NOMO-1 treated with dmso at 0.1 percent for 144 hours (cell line): ENCODE measurements around the gene CSMD2.
A peak's percentile ranks its signal among the peaks of the same experiment; 100 is the strongest.

Experiments
- DNase-seq: peaks from one replicate; lab custom pipeline; 2025; ENCODE audit not compliant: unreplicated experiment; lab: John Stamatoyannopoulos, UW

Gene CSMD2

DNA sequence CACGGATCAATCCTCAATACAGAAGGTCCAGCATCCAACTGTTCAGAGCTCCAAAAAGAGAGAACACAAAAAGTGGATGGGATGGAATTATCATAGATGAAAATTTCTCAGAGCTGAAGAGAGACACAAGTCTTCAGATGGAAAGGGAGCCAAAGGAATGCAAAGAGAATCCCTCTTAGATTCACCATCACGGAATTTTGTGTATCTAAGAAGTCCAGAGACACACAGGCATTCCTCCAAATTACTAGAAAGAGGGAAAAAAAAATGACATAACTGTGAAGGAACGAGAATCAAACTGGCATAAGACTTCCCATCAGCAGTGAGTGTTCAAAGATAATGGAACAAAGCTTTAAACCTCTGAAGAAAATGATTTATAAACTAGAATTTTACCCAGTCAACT is 591.4 kb downstream of the CSMD2 start:
- DNase-seq: no peak

DNA sequence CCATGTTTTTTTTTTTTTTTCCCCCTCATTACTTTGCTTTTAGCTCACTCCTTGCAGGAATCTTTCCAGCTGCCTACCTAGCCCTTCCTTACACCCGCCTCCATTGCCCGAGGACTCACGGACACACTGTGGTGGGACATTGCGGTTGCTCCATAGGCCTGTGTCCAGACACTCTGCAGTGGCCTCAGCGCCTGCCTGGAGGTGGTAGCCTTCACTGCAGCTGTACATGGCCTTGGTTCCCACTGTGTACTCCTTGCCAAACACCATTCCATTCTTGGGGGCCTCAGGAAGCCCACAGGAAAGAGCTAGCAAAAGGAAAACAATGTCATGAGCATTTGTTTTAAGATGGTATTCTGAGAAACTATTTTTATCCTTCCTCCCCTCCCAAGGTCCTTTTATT is 592.6 kb downstream of the CSMD2 start:
- no peak for DNase-seq

- no peak for DNase-seq
These were observed 595.7 kb downstream of the CSMD2 start for GRCh38 chr1:33569331-33569730.

DNA sequence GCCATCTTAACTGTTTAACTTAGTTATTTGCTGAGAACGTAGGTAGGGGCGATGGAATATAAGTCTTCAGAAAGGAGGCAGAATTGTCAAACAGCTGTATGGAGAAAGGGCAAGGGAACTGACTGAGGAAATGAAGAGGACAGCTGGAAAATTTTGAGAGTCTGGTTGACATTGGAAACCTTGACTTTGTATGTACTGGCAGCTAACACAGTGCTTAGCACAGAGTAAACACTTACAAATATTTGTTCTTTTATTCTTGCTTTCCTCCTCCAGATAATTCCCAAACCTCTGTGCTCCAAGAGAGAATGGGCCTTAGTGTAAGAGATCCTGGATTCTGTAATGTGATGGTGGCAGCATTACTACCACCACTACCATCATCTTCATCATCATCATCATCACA is 601.3 kb downstream of the CSMD2 start:
- no peak for DNase-seq

DNA sequence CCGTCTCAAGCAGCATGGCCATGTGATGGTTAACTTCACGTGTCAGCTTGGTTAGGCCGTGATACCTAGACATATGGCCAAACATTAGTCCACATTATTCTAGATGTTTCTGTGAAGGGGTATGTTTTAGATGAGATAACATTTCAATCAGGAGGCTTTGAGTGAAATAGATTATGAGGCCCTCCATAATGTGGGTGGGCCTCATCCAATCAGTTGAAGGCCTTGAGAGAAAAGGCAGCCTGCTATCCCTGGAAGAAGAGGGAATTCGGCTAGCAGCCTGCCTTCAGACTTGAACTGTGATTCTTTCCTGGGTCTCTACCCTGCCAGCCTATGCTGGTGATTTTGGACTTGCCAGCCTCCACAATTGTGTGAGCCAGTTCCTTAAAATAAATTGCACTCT is 602.5 kb downstream of the CSMD2 start:
- no peak for DNase-seq

DNA sequence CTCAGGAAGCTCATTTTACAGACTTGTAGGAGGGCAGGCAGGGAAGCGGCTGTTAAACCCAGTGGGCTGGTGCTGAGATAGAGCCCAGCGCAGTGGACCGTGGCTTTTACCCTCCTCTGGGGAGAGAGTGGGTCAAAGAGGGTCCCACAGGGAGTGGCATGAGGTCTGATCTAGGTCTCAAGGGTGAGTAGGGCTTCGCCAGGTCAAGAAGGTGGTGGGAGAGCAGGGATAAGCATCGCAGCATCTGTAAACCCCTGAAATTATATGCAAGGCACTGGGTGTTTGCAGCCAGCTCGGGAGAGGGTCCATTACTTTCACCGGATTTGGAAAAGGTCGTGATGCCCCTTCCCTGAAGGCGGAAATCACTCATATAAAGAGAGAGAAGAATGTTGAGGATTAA is 603.5 kb downstream of the CSMD2 start:
- DNase-seq: no peak

DNA sequence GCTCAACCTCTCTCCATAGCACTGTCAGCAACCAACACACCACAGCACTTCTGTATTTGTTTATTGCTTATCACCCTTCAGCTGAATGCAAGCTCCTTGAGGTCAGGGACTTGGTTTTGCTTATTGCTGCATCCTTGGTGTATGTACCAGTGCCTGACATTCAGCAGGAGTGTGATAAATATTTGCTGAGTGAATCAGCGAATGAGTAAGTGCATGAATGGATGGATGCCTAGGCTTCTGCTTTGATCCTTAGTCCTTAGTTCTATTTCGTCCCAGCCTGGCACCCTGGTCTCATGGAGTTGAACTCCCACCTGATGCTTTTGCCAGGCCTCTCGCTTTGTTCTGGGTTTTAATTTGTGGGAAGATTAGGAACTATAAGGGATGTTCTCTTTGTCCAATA is 604.4 kb downstream of the CSMD2 start:
- DNase-seq: no peak

- DNase-seq: no peak
These were observed 616.3 kb downstream of the CSMD2 start for GRCh38 chr1:33548721-33549120.

- no peak for DNase-seq
These were observed 616.7 kb downstream of the CSMD2 start for GRCh38 chr1:33548319-33548718.

DNA sequence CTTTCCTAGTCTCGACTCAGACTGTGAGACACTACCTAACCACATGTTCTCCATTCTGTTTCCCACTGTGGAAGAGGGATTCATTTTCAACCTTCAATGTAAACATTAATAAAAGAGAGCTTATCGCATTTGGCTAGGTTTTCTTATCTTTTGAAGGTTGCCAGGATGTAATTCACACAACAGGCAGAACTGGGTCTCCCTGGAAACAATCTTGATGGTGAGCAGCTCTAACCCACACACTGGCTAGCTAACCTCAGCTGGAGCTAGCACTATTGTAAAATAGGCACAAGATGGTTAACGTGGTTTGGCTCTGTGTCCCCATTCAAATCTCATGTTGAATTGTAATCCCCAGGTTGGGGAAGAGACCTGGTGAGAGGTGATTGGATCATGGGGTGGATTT is 617.5 kb downstream of the CSMD2 start:
- no peak for DNase-seq

DNA sequence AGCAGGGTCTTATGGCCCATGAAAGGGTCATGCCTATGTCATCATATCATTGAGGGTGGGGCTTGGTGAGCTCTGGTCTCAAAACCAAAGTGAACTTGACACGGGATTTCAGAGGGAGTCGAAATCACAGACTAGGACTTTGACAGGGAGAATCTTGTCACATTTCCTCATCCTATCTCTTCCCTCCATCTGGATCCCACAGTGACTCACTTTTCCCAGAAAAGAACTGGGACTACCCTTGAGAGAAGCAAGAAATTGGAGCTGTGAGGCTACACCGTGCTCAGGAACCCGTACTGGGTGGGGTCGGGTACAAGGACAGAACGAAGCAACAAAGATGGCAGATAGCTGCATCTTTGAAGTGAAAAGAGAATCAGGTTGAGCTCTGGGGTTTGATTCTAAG is 623.1 kb downstream of the CSMD2 start:
- no peak for DNase-seq

DNA sequence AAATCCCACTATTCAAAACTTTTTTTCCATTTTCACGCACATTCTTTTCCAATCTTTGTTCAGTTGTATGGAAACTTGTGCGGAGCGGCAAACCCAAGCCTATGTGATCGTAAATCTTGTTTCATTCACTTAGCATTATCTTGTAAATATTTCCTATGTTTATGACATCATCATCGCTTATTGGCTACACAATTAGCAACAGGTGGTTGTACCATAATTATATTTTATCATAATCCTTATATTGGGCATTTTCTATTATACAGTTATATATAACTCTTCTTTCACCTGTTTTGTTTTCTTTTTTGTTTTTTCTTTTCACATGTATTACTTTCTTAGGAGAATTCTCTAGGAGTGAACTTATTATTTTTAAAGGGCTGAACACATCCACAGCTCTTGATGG is 627.1 kb downstream of the CSMD2 start:
- DNase-seq: no peak

- DNase-seq: no peak
These were observed 629.7 kb downstream of the CSMD2 start for GRCh38 chr1:33535334-33535733.

DNA sequence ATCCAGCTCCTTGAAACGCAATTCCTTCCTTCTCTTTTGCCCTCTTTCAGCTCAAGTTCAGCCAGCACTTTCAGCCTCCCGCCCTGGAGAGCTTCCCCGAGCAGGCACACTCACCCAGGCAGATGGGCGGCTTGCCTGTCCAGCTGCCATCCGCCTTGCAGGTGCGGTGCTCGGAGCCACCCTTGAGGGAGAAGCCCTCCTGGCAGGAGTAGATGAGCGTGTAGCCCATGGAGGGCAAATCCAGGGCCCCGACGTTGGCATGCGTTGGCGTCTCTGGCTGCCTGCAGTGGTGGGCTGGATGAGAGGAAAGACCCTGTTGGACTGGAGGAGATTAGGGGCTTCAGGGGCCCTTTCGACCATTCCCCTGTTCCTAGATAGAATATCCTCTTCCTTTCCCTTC is 632.1 kb downstream of the CSMD2 start:
- DNase-seq: no peak

DNA sequence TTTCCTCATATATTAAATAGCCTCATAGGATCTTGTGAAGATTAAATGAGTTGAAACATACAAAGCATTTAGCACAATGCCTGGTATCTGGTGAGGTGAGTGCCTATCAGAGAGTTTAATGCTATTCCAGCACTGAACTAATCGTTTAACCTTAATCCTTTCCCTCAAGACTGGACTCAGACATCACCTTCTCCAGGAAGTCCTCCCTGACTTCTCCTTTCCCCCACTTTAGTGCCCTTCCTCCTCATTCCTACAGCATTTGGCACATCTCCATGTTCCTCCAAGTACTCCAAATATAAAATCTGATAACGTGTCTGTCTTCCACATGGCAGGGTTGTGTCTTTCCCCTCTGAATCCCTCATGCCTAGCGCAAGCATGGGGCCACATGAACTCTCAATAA is 632.8 kb downstream of the CSMD2 start:
- no peak for DNase-seq

DNA sequence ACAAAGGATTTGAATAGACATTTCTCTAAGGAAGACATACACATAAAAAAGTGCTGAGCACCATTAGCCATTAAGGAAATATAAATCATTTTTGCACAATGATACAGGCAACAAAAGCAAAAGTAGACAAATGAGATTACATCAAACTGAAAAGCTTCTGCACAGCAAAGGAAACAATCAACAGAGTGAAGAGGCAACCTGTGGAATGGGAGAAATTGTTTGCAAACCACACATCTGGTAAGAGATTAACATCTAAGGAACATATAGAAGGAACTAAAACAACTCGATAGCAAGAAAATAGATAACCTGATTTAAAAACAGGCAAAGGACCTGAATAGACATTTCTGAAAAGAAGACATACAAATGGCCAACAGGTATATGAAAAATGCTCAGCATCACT is 635.1 kb downstream of the CSMD2 start:
- no peak for DNase-seq

DNA sequence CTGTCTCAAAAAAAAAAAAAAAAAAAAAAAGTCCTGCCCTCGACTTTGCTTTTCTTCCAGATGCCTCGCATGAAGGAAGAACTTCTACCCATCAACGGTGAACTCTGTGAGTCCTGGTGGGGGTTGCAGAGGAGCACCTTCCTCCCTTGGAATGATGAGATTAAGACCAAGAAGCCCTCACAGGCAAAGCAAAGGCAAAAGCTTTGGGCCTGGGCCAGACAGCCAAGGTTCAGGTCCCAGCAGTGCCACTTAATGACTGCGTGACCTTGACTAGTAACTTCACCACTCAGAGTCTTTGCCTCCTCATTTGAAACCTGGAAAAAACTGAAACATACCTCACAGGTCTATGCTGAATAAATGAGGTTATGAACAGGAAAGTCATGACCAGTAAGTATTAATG is 637.1 kb downstream of the CSMD2 start:
- no peak for DNase-seq

DNA sequence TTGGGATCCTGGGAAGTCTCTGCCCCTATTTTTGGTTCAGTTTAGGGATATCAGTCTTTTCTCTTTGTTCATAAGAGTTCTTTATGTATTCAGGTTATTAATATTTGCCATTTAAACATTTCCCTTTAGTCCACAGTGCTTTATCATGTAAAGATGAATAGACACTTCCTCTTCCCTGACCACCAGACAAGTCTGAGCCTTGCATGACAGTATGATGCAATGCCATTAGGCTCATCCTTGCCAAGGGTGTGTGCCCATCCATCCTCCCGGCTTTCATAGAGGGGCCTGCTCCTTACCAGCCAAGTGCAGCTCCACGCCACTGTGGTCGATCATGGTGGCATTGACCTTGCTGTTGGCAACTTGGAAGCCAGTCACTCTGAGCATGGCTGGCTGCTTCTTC is 640.4 kb downstream of the CSMD2 start:
- DNase-seq: peak; percentile 18

DNA sequence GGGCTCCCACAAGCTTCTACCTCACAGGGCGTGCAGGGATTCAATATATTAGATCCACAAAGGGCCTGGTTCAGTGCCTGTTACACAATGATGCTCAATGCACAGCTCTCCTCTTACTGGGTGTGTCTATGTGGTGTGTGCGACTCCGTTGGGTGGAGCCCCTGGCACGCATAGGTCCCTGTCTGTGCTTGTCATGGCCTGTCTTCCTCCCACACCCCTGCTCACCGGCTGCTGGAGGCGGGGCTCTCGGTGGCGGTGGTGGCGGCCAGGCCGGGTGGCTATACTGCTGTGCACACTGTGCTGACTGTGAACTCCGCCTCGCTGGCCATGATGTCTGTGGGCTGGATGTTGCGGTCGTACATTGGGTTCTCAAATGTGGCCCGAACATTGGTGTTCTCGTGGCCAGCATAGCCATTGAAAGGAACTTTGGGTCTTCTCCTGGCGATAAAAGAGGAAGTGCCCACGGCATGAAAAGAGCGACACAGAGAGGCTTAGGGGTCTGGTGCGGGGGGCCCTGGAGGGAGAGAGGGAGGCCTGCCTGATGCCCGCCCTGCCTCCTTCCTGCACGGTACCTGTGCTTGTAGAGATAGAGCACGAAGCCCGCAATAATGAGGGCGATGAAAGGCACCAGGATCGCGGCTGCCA is 645.7 kb downstream of the CSMD2 start:
- no peak for DNase-seq

DNA sequence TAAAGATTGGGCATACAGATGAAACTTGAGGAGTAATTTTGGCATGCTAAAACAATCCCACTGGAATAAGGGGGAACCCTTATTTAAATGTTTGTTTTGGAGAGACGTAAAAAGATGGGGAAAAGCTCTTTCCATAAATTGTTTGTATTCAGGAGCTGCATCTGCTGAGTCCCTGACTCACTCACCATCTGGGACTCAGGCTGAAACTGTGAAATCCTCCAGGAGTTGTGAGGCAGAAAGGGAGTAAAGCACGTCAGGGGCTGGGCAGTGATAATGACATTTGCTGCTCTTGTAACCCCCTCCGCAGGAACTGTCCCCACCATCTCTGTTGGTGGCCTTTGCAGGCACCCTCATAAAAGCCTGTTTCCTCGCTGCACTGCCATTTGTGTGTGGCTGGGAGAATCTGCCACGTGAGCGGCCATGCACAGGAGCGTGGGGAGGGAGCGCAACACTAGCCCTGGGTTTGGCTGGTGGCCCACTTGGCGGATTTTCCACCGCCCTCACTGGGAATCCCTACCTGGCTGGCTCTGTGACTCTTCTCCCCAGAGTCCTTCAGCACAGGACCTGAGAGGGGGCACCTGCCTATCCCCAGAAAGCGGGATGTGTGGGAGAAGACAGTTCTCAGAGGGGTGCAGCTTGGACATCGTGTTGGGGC is 647.3 kb downstream of the CSMD2 start:
- DNase-seq: no peak

DNA sequence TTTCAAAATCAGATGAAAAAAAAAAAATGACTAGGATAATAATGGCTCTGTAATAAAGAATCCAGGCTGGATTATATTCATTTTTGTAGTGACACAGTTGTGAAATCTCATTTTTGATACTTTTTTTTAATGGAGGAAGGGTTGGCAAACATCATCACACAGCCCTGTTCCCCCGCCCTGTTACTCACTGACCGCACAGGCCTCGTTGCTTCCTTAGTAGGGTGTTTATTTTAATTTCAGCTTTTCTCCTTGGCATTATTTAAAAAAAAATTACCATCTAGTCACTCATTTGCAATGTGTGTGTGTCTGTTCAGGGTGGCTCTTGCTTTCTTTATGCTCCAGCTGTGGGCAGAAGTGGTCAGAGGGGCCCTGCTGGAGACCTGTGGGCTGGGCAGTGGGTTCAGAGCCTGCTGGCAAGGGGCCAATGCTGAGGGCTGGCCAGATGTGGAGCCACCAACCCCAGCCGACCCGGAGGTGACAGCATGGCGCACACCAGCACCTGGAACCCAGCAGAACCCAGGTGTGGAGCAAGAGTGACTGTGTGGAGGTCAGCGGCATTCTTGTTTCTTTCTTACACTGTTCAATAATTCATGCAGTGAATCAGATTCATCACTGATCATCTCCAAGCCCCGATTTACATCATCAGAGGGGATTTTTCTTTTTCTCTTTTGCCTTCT is 648.0 kb downstream of the CSMD2 start:
- no peak for DNase-seq

DNA sequence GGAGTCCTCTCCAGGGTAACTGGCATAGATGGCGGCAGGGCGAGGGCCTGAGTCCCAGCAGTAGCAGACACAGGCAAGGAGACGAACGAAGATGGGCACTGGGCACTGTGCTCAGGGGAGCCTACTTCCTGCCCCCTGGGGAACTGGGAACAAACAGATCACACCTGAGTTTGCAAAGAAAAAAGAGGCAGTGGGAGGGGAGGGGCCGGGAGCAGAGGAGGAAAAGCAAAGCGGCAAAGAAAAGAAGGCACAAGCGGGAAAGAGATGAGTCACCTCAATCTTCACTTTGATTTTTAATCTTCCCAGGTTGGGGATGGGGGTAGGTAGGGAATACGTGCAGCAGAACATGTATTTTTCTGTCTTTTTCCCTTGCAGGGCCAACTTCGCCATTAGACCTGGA is 648.6 kb downstream of the CSMD2 start:
- no peak for DNase-seq

DNA sequence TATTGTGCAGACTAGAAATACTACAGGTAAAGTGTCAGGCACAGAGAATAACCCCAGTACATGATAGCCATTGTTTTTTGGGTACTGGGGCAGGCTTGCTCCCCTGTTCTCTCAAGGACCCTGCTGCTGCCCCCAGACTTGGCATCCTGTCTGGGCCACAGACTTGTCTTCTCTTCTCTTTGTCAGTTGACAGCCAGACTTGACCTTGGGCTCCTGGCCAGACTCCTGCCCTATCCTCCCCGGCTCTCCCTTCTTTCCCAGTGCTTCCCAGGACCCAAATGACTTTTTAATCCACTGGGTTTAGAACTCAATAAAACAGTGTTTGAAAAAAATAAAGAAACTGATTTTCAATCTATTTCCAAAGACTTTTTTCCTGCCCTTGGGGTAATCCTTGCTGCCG is 649.4 kb downstream of the CSMD2 start:
- DNase-seq: no peak
